GM21367 (cell line): Measurements from ENCODE around the gene UGT2B28.
"Not testable (repeated sequence)": the region's sequence is repeated elsewhere in the genome, so short reads cannot be mapped to it uniquely, and the experiment has no call there.

ENCODE experiments used
- ATAC-seq: cut with Tn5 transposase; IDR thresholded peaks from one replicate; pipeline ENCODE4 v1.9.1; 2021; ENCODE audit not compliant: unreplicated experiment

UGT2B28 gene

DNA sequence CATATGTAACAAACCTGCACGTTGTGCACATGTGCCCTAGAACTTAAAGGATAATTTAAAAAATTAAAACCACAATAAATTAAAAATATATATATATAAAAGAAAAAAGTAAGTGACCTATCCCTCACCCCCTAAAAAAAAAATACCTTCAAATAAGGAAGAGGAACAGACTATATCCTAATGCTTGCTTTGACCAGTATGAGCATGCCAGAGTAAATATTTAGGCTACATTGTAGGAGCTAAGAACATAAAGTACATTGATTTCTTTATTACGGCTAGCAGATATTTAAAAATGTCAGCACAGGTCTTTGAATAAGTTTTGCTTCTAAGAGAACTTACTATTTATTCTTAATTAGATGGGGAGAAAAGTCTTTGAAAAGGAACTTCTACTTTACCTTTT, 62.8 kb downstream of the UGT2B28 start:
- not testable (repeated sequence) for ATAC-seq

GRCh38 chr4:69343558-69344420, 63.5 kb downstream of the UGT2B28 start:
- ATAC-seq: not testable (repeated sequence)
